ENCODE results near the gene PIGX.
"Not testable (repeated sequence)": the region's sequence is repeated elsewhere in the genome, so short reads cannot be mapped to it uniquely, and the experiment has no call there.

The PIGX gene

DNA sequence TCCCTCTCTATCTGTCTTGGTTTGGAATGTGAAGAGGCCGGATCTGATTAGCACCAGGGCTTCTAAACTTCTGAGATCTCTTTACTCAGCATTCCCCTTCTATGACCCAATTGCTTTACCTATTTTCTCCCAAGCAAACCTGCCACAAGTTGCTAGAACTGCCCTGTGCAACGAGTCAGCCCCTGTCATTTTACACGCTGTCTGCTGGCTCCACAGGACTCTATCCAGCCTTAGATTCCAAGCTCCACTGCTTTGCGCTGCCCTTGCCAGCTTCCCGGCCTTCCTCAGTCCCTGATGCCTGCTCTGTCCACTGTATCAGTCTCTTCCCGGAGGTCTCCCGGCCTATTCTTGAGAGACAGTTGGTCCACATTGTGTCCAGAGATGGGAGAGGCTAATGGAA lies 12.4 kb upstream of the PIGX start:
- Histone ChIP-seq H3K9me3 (ENCODE audit: control insufficient read depth, low read length) (no peaks in the 10 kb centered on the region), H3K27me3 (replicated peaks; ENCODE audit: control insufficient read depth, insufficient read depth, low read length, poor library complexity, severe bottlenecking) (no peaks in the 10 kb centered on the region), H3K27ac (ENCODE audit: insufficient read depth, low read length, poor library complexity, severe bottlenecking) (no peak overlapping the region), H3K36me3 (ENCODE audit: control insufficient read depth, insufficient read depth, low read length) (no peaks in the 10 kb centered on the region), H3K4me3 (ENCODE audit: insufficient read depth, low read depth, low read length, poor library complexity, severe bottlenecking) (no peak overlapping the region), H3K4me1 (ENCODE audit: control insufficient read depth, insufficient read depth, low read length, poor library complexity, severe bottlenecking) (peaks cover 6% of the 10 kb centered on the region)
- DNase-seq: no peak

DNA sequence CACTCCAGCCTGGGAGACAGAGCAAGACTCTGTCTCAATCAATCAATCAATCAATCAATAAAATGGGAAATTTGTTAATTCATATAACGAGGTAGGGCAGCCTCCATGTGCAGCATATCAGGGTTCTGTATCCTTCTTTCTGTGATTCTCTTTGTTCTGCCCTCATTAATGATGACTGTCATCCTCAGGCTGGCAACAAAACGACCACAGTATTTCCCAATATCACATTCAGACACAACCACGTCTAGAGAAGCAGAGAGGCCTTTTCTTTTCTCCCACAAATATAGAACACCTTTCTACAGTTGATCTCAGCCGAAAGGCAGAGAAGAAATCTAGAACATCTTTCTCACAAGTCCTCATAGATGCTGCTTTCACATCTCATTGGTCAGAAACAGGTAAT lies 11.4 kb upstream of the PIGX start:
- no peak overlapping the region for H3K4me3 ChIP-seq (ENCODE audit: insufficient read depth, low read depth, low read length, poor library complexity, severe bottlenecking)
- H3K9me3 ChIP-seq (ENCODE audit: control insufficient read depth, low read length): no peaks in the 10 kb centered on the region
- no peak for DNase-seq
- no peaks in the 10 kb centered on the region for H3K4me1 ChIP-seq (ENCODE audit: control insufficient read depth, insufficient read depth, low read length, poor library complexity, severe bottlenecking)
- no peaks in the 10 kb centered on the region for H3K36me3 ChIP-seq (ENCODE audit: control insufficient read depth, insufficient read depth, low read length)
- H3K27me3 ChIP-seq (replicated peaks; ENCODE audit: control insufficient read depth, insufficient read depth, low read length, poor library complexity, severe bottlenecking): no peaks in the 10 kb centered on the region
- no peak overlapping the region for H3K27ac ChIP-seq (ENCODE audit: insufficient read depth, low read length, poor library complexity, severe bottlenecking)

DNA sequence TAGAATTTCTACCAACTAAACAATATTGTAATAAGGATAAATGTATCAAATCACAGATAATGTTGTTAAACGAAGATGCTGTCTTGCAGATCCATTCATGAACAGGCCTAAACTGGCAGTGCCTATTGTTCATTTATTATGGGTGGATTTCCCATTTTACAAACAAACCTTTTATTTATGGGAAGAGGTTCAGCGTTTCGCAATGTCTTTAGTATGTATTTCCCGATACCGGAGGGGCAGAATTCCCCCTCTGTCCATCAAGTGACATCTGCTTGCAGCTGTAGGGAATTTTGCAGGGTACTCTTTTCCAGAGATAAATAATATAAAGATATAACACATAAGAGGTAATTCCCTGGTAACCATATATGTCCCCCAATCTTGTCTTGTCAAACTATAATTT lies 5.8 kb upstream of the PIGX start:
- no peaks in the 10 kb centered on the region for H3K27me3 ChIP-seq (replicated peaks; ENCODE audit: control insufficient read depth, insufficient read depth, low read length, poor library complexity, severe bottlenecking)
- no peak overlapping the region for H3K4me3 ChIP-seq (ENCODE audit: insufficient read depth, low read depth, low read length, poor library complexity, severe bottlenecking)
- peaks cover 5% of the 10 kb centered on the region for H3K4me1 ChIP-seq (ENCODE audit: control insufficient read depth, insufficient read depth, low read length, poor library complexity, severe bottlenecking)
- H3K36me3 ChIP-seq (ENCODE audit: control insufficient read depth, insufficient read depth, low read length): no peaks in the 10 kb centered on the region
- DNase-seq: no peak
- H3K27ac ChIP-seq (ENCODE audit: insufficient read depth, low read length, poor library complexity, severe bottlenecking): no peak overlapping the region
- no peaks in the 10 kb centered on the region for H3K9me3 ChIP-seq (ENCODE audit: control insufficient read depth, low read length)

DNA sequence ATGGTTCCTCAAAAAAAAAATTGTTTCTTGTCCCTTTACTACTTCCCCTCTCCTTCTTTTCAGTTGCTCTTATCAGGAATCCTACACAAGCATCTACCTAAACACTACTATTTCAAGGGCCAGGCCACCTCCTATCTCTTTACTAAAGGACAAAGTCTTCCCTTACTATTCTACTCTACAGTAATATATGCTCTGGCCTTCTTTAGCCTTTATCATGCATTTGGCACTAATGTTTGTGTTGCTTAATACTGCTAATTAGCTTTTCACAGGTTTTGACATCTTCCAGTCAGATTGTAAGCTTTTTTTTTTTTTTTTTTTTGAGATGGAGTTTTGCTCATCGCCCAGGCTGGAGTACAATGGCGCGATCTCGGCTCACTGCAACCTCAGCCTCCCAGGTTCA lies 5.4 kb upstream of the PIGX start:
- no peak for DNase-seq
- Histone ChIP-seq H3K4me3 (ENCODE audit: insufficient read depth, low read depth, low read length, poor library complexity, severe bottlenecking) (no peak overlapping the region), H3K27ac (ENCODE audit: insufficient read depth, low read length, poor library complexity, severe bottlenecking) (no peak overlapping the region), H3K27me3 (replicated peaks; ENCODE audit: control insufficient read depth, insufficient read depth, low read length, poor library complexity, severe bottlenecking) (no peaks in the 10 kb centered on the region), H3K4me1 (ENCODE audit: control insufficient read depth, insufficient read depth, low read length, poor library complexity, severe bottlenecking) (peaks cover 8% of the 10 kb centered on the region), H3K36me3 (ENCODE audit: control insufficient read depth, insufficient read depth, low read length) (no peaks in the 10 kb centered on the region), H3K9me3 (ENCODE audit: control insufficient read depth, low read length) (no peaks in the 10 kb centered on the region)

DNA sequence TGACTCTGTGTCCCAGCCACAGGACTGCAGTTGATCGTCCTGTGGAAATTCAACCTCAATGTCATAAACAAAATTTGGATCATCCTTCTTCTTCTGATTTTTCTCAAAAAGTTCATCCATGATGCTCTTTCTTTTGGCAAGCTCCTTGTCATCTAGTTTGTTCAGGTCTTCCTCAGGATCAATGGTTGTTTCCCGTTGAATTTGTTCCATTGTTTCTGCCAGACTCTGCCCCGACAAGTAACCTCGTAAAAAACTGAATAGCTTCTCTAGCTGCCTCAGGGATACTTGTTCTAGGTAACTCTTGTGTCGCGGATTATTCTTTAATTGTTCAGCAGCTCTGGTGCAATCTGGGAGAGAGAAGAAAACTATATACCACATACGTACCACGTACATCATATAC lies 4.6 kb upstream of the PIGX start:
- H3K36me3 ChIP-seq (ENCODE audit: control insufficient read depth, insufficient read depth, low read length): no peaks in the 10 kb centered on the region
- H3K9me3 ChIP-seq (ENCODE audit: control insufficient read depth, low read length): no peaks in the 10 kb centered on the region
- DNase-seq: no peak
- peaks cover 8% of the 10 kb centered on the region for H3K4me1 ChIP-seq (ENCODE audit: control insufficient read depth, insufficient read depth, low read length, poor library complexity, severe bottlenecking)
- H3K27ac ChIP-seq (ENCODE audit: insufficient read depth, low read length, poor library complexity, severe bottlenecking): no peak overlapping the region
- H3K27me3 ChIP-seq (replicated peaks; ENCODE audit: control insufficient read depth, insufficient read depth, low read length, poor library complexity, severe bottlenecking): no peaks in the 10 kb centered on the region
- no peak overlapping the region for H3K4me3 ChIP-seq (ENCODE audit: insufficient read depth, low read depth, low read length, poor library complexity, severe bottlenecking)

DNA sequence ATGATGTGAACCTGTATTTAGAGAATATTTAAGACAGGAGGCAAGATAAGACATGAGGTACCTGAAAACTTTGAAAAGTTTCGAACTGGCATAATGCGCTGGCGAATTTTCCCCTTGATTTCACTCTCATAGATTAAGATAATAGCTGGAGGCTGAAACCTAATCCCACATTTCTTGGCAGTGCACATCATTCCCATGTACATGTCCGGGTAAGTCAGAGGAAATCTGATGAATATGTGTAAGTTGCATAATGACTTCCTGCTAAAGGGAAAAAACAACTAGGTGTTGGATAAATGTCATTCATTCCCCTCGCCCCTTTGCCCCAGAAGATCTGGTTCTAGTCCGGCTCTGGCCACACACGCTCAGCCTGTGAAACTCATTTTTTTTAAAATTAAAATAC lies 3.7 kb upstream of the PIGX start:
- no peaks in the 10 kb centered on the region for H3K9me3 ChIP-seq (ENCODE audit: control insufficient read depth, low read length)
- no peaks in the 10 kb centered on the region for H3K27me3 ChIP-seq (replicated peaks; ENCODE audit: control insufficient read depth, insufficient read depth, low read length, poor library complexity, severe bottlenecking)
- no peaks in the 10 kb centered on the region for H3K36me3 ChIP-seq (ENCODE audit: control insufficient read depth, insufficient read depth, low read length)
- DNase-seq: no peak
- H3K4me1 ChIP-seq (ENCODE audit: control insufficient read depth, insufficient read depth, low read length, poor library complexity, severe bottlenecking): peaks cover 12% of the 10 kb centered on the region
- no peak overlapping the region for H3K27ac ChIP-seq (ENCODE audit: insufficient read depth, low read length, poor library complexity, severe bottlenecking)
- no peak overlapping the region for H3K4me3 ChIP-seq (ENCODE audit: insufficient read depth, low read depth, low read length, poor library complexity, severe bottlenecking)

DNA sequence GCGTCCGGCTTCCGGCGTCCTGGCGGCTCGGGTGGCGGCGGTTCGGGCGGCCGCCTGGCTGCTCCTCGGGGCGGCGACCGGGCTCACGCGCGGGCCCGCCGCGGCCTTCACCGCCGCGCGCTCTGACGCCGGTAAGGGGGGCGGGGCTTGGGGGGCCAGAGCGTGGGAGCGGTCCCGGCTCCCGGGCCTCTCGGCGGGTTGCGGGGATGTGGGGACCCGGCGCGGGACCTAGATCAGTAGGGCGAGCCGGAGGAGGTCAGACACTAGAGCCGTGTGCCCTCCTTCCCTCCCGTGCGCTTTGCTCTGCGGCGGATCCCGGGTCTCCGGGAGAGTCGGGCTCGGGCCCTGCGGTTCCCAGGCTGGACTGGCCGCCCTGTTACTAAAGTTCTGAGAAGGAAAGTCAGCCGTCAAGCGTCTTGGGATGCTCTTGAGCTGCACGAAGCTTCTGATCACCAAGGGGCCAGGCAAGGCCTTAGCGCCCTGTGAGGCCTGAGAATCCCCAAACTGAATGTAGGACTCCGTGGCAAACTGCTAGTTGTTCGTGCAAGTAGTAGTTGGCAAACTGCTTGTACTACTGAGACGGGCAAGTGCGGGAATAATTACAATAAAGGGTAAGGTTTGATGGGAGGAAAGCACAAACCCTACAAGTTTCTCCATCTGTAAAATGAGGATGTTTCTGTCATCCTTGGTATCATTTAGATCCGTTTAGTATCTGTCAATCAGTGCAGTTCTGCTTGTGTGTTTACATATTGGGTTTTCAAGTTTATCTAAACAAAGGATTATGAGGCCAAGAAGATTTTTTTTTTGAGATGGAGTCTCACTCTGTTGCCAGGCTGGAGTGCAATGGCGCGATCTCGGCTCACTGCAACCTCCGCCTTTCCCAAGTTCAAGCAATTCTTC lies 587 bp downstream of the PIGX start:
- peak in 2 of 3 donors; percentile 61 to 70 for DNase-seq
- Histone ChIP-seq H3K4me3 (ENCODE audit: insufficient read depth, low read depth, low read length, poor library complexity, severe bottlenecking) (peak overlapping the region; percentile 48), H3K36me3 (ENCODE audit: control insufficient read depth, insufficient read depth, low read length) (no peaks in the 10 kb centered on the region), H3K9me3 (ENCODE audit: control insufficient read depth, low read length) (no peaks in the 10 kb centered on the region), H3K4me1 (ENCODE audit: control insufficient read depth, insufficient read depth, low read length, poor library complexity, severe bottlenecking) (peaks cover 12% of the 10 kb centered on the region), H3K27ac (ENCODE audit: insufficient read depth, low read length, poor library complexity, severe bottlenecking) (peak overlapping the region; percentile 98), H3K27me3 (replicated peaks; ENCODE audit: control insufficient read depth, insufficient read depth, low read length, poor library complexity, severe bottlenecking) (no peaks in the 10 kb centered on the region)

DNA sequence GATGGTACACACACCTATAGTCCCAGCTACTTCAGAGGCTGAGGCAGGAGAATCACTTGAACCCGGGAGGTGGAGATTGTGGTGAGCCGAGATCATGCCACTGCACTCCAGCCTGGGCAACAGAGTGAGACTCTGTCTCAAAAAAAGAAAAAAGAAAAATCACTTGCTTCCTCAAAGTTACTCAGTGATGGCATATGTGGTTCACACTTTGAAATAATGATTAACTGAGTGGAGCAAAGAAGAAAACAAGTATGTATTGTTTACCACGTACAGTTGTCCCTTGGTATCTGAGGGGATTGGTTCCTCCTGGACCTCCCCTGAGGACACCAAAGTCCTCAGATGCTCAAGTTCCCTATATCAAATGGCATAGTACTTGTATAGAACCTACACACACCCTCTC lies 5.0 kb downstream of the PIGX start:
- DNase-seq; H3K27me3 ChIP-seq (replicated peaks; ENCODE audit: control insufficient read depth, insufficient read depth, low read length, poor library complexity, severe bottlenecking); H3K4me3 ChIP-seq (ENCODE audit: insufficient read depth, low read depth, low read length, poor library complexity, severe bottlenecking); H3K36me3 ChIP-seq (ENCODE audit: control insufficient read depth, insufficient read depth, low read length); H3K4me1 ChIP-seq (ENCODE audit: control insufficient read depth, insufficient read depth, low read length, poor library complexity, severe bottlenecking); H3K27ac ChIP-seq (ENCODE audit: insufficient read depth, low read length, poor library complexity, severe bottlenecking); H3K9me3 ChIP-seq (ENCODE audit: control insufficient read depth, low read length): not testable (repeated sequence)

DNA sequence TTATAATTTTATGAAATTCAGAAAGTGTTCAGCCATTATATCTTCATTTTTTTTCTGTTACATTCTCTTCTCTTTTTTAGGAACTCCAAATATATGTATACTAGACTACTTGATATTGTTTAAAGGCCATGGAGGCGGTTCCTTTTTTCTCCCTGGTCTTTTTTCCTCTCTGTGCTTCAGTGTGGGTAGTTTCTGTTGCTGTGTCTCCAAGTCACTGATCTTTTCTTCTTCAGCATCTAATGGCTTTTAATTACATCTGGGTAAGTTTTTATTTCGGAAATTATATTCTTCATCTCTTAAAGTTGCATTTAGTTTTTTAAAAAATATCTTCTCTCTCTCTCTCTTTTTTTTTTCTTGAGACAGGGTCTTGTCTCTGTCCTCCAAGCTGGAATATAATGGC lies 8.9 kb downstream of the PIGX start:
- no peak overlapping the region for H3K27ac ChIP-seq (ENCODE audit: insufficient read depth, low read length, poor library complexity, severe bottlenecking)
- no peak for DNase-seq
- no peaks in the 10 kb centered on the region for H3K4me1 ChIP-seq (ENCODE audit: control insufficient read depth, insufficient read depth, low read length, poor library complexity, severe bottlenecking)
- H3K9me3 ChIP-seq (ENCODE audit: control insufficient read depth, low read length): no peaks in the 10 kb centered on the region
- no peaks in the 10 kb centered on the region for H3K27me3 ChIP-seq (replicated peaks; ENCODE audit: control insufficient read depth, insufficient read depth, low read length, poor library complexity, severe bottlenecking)
- no peak overlapping the region for H3K4me3 ChIP-seq (ENCODE audit: insufficient read depth, low read depth, low read length, poor library complexity, severe bottlenecking)
- no peaks in the 10 kb centered on the region for H3K36me3 ChIP-seq (ENCODE audit: control insufficient read depth, insufficient read depth, low read length)

DNA sequence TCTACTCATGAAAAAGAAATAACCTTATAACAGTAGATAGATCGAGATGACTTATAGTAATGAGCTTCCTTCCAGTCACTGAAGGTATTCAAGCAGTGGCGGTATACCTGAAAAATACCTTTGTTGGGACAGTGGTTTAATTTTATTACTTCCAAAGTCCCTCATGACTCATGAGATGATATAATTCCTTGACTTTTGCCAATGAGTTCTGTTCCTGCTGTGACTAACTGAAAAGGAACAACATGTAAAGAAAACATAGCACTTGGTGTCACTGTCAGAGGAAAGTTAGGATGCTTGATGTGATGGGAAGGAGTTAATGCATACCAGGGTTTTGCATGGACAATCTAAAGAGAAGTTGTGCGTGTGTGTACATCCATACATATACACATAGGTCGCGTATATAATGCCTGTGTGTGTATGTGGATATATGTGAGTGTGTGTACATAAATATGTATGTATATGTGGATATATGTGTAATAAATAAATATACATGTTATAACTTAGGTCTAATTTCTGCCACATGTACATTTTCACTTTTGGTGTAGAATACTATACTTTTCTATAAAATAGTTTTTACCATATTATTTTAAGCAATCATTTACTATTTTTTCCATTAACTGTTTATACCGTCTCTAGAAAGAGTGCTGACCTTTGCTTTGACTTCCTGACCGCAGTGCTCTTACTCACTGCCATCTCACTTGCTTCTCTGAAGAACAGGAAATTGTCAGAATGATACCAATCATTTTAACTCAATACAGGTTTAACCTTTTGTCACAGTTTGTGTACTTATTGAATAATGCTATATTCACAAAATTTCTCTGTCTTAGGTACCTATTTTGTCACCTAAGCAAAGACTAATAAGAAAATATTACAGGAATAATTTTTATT lies 14.9 kb downstream of the PIGX start:
- Histone ChIP-seq H3K4me3 (ENCODE audit: insufficient read depth, low read depth, low read length, poor library complexity, severe bottlenecking) (no peak overlapping the region), H3K9me3 (ENCODE audit: control insufficient read depth, low read length) (no peaks in the 10 kb centered on the region), H3K27me3 (replicated peaks; ENCODE audit: control insufficient read depth, insufficient read depth, low read length, poor library complexity, severe bottlenecking) (no peaks in the 10 kb centered on the region), H3K4me1 (ENCODE audit: control insufficient read depth, insufficient read depth, low read length, poor library complexity, severe bottlenecking) (peaks cover 10% of the 10 kb centered on the region), H3K27ac (ENCODE audit: insufficient read depth, low read length, poor library complexity, severe bottlenecking) (no peak overlapping the region), H3K36me3 (ENCODE audit: control insufficient read depth, insufficient read depth, low read length) (no peaks in the 10 kb centered on the region)
- DNase-seq: no peak

Data from effector memory CD4-positive, alpha-beta T cell (primary cell).